Measurements from ENCODE around the gene SKA1.
"Not testable (repeated sequence)": the region's sequence is repeated elsewhere in the genome, so short reads cannot be mapped to it uniquely, and the experiment has no call there.

The SKA1 gene

GRCh38 chr18:50395093-50395492, 20.2 kb downstream of the SKA1 start:
- no peak for DNase-seq (ENCODE audit: low read depth)

GRCh38 chr18:50396005-50396660, 21.3 kb downstream of the SKA1 start:
- no peak for DNase-seq (ENCODE audit: low read depth)

GRCh38 chr18:50397023-50397422, 22.2 kb downstream of the SKA1 start:
- no peak for DNase-seq (ENCODE audit: low read depth)

- no peak for DNase-seq (ENCODE audit: low read depth)
Measured at GRCh38 chr18:50398099-50398498, 23.3 kb downstream of the SKA1 start.

GRCh38 chr18:50398947-50399346, 24.1 kb downstream of the SKA1 start:
- no peak for DNase-seq (ENCODE audit: low read depth)

- DNase-seq (ENCODE audit: low read depth), result no peak
Measured at GRCh38 chr18:50399582-50399981, 24.7 kb downstream of the SKA1 start.

- not testable (repeated sequence) for DNase-seq (ENCODE audit: low read depth)
Measured at GRCh38 chr18:50400438-50400837, 25.6 kb downstream of the SKA1 start.

- DNase-seq (ENCODE audit: low read depth), result no peak
Measured at GRCh38 chr18:50401295-50401694, 26.4 kb downstream of the SKA1 start.

- no peak for DNase-seq (ENCODE audit: low read depth)
Measured at GRCh38 chr18:50401888-50402287, 27.0 kb downstream of the SKA1 start.

- not testable (repeated sequence) for DNase-seq (ENCODE audit: low read depth)
Measured at GRCh38 chr18:50404752-50405581, 30.1 kb downstream of the SKA1 start.

- no peak for DNase-seq (ENCODE audit: low read depth)
Measured at GRCh38 chr18:50405582-50406271, 30.9 kb downstream of the SKA1 start.

GRCh38 chr18:50409236-50409635, 34.4 kb downstream of the SKA1 start:
- DNase-seq (ENCODE audit: low read depth), result no peak

GRCh38 chr18:50410008-50410407, 35.2 kb downstream of the SKA1 start:
- no peak for DNase-seq (ENCODE audit: low read depth)

- no peak for DNase-seq (ENCODE audit: low read depth)
Measured at GRCh38 chr18:50410894-50411293, 36.0 kb downstream of the SKA1 start.

GRCh38 chr18:50416832-50417231, 42.0 kb downstream of the SKA1 start:
- not testable (repeated sequence) for DNase-seq (ENCODE audit: low read depth)

GRCh38 chr18:50417705-50418104, 42.9 kb downstream of the SKA1 start:
- DNase-seq (ENCODE audit: low read depth), result not testable (repeated sequence)

- no peak for DNase-seq (ENCODE audit: low read depth)
Measured at GRCh38 chr18:50418650-50419049, 43.8 kb downstream of the SKA1 start.

GRCh38 chr18:50422286-50422898, 47.5 kb downstream of the SKA1 start:
- no peak for DNase-seq (ENCODE audit: low read depth)

- no peak for DNase-seq (ENCODE audit: low read depth)
Measured at GRCh38 chr18:50424877-50425690, 50.2 kb downstream of the SKA1 start.

- no peak for DNase-seq (ENCODE audit: low read depth)
Measured at GRCh38 chr18:50427896-50428295, 53.0 kb downstream of the SKA1 start.

- no peak for DNase-seq (ENCODE audit: low read depth)
Measured at GRCh38 chr18:50428531-50429206, 53.8 kb downstream of the SKA1 start.
